ENCODE measurements around the gene SLC2A10. TPM values are rescaled to one million over a fixed set of nuclear protein-coding genes. Genes with fewer than 3 reads are reported as not detected.
"Not testable (repeated sequence)": the region's sequence is repeated elsewhere in the genome, so short reads cannot be mapped to it uniquely, and the experiment has no call there.

SLC2A10 gene
- total RNA-seq, 2 experiments from 2014 or later, result not detected

GRCh38 chr20:46674253-46675083 lies 35.0 kb upstream of the SLC2A10 start:
- CTCF ChIA-PET, result no interaction called here
- Mint-ChIP-seq H3K4me1 (no peaks in the 10 kb centered on the region), H3K9me3 (ENCODE audit: low read depth) (peaks cover 5% of the 10 kb centered on the region), H3K27me3 (peaks cover 3% of the 10 kb centered on the region), H3K36me3 (no peaks in the 10 kb centered on the region), H3K27ac (no peak overlapping the region), H3K4me3 (no peak overlapping the region)
- ATAC-seq (no peak), DNase-seq (peak; percentile 23)

GRCh38 chr20:46676649-46677316 lies 32.7 kb upstream of the SLC2A10 start:
- not testable (repeated sequence) for H3K9me3 Mint-ChIP-seq (ENCODE audit: low read depth); H3K36me3 Mint-ChIP-seq; ATAC-seq; H3K27me3 Mint-ChIP-seq; H3K27ac Mint-ChIP-seq; H3K4me3 Mint-ChIP-seq
- peak; percentile 9 for DNase-seq
- peaks cover 12% of the 10 kb centered on the region for H3K4me1 Mint-ChIP-seq
- CTCF ChIA-PET, result interaction anchor here (0.7 to 1.4 kb wide), 2 partner anchors 140 to 155 kb away, joined by 3 read pairs; no protein-coding TSS in a partner anchor

DNA sequence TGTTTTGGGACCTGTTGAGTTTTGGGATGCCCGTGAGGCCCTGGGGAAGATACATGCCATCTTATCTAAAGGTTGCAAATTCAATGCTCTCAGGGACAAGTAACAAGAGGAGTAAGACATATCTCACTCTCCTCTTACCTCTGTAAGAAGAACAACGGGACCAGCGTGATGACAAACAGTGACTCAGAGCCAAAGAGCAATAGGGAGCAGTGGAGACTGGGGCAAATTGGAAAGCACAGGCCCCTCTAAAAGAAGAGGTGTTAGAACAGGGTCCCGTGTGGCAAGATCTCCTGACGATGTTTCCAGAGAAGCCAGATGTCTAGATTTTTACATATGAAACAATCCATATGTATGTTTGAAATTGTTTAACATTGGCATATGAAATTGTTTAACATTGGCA lies 31.8 kb upstream of the SLC2A10 start:
- Mint-ChIP-seq H3K27me3 (peaks cover 3% of the 10 kb centered on the region), H3K4me1 (peaks cover 13% of the 10 kb centered on the region), H3K4me3 (no peak overlapping the region), H3K36me3 (no peaks in the 10 kb centered on the region), H3K27ac (no peak overlapping the region), H3K9me3 (ENCODE audit: low read depth) (no peaks in the 10 kb centered on the region)
- no peak for ATAC-seq
- CTCF ChIA-PET, result interaction anchor here (1.4 kb wide), 1 partner anchor 141 kb away, joined by 3 read pairs; no protein-coding TSS in a partner anchor
- peak; percentile 12 for DNase-seq

- peaks cover 16% of the 10 kb centered on the region for H3K4me1 Mint-ChIP-seq
- no peaks in the 10 kb centered on the region for H3K9me3 Mint-ChIP-seq (ENCODE audit: low read depth)
- peaks cover under 1% of the 10 kb centered on the region for H3K27me3 Mint-ChIP-seq
- H3K27ac Mint-ChIP-seq, result no peak overlapping the region
- no peak for ATAC-seq
- no peaks in the 10 kb centered on the region for H3K36me3 Mint-ChIP-seq
- DNase-seq, result peak; percentile 2
- H3K4me3 Mint-ChIP-seq, result no peak overlapping the region
- CTCF ChIA-PET, result interaction anchor here (0.9 to 6.2 kb wide), 2 partner anchors 117 to 134 kb away, joined by 3 to 65 read pairs; no protein-coding TSS in a partner anchor
Observed at GRCh38 chr20:46678516-46678915, 30.9 kb upstream of the SLC2A10 start.

DNA sequence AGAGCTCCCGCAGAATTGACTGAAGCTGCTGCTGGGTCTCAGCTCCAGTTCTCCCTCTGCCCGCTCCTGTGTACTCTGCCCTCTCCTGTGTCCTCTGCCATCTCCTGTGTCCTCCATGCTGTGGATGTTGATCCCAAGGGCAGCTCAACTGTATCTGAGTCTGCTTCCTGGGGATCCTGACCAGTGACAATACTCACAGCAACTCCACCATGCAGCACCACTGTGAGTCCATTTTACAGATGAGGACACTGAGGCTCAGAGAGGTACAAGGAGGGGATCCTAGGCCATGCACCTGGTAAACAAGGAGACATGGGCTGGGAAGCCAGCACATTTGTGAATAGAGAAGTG lies 28.8 kb upstream of the SLC2A10 start:
- Mint-ChIP-seq H3K4me3 (no peak overlapping the region), H3K27ac (no peak overlapping the region), H3K9me3 (ENCODE audit: low read depth) (no peaks in the 10 kb centered on the region), H3K36me3 (peaks cover 8% of the 10 kb centered on the region), H3K4me1 (peaks cover 27% of the 10 kb centered on the region), H3K27me3 (no peaks in the 10 kb centered on the region)
- no peak for ATAC-seq
- CTCF ChIA-PET, result interaction anchor here (0.8 to 6.2 kb wide), 18 partner anchors 8 to 258 kb away, joined by 3 to 65 read pairs (median 5); partner anchors contain the start of genes OCSTAMP, TP53RK and ZNF334
- no peak for DNase-seq

DNA sequence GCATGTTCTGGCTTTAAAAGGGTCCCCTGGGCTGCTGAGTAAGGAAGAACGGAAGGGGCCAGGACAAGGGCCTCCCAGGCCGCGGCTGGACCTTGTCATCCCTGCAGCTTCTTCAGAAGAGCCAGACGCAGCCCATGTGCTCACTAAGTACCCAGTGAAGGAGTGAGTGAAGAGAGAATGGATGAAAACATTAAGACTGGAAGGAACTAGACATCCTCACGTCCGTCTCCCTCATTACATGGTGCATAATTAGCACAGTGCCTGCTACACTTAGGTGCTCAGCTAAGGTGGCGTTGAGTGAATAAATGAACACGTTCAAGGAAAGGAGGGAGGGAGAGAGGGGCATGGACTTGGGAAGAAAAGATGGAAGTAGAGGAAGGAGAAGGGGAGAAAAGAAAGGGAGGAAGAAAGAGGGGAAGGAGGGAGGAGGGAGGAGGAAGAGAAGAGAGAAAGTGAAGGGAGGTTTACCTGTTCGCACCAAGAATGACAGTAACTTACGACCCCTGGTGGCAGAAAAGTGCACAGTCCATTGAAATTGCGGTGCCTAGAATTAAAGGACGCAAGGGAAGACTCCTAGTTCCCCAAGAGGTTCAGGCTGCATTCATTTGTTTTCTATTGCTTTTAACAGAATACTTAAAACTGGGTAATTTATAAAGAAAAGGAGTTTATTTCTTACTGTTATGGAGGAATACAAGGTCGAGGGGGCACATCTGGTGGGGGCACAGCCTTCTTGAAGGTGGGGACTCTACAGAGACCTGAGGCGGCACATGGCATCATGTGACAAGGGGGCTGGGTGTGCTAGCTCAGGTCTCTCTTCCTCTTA lies 28.2 kb upstream of the SLC2A10 start:
- H3K36me3 Mint-ChIP-seq, result peaks cover 14% of the 10 kb centered on the region
- CTCF ChIA-PET, result interaction anchor here (0.8 to 6.2 kb wide), 19 partner anchors 8 to 258 kb away, joined by 3 to 65 read pairs (median 5); partner anchors contain the start of genes OCSTAMP, TP53RK and ZNF334
- peak; percentile 81 for DNase-seq
- peak overlapping the region; percentile 45 for H3K27ac Mint-ChIP-seq
- H3K4me3 Mint-ChIP-seq, result no peak overlapping the region
- ATAC-seq, result peak; percentile 69
- peaks cover 32% of the 10 kb centered on the region for H3K4me1 Mint-ChIP-seq
- H3K9me3 Mint-ChIP-seq (ENCODE audit: low read depth), result no peaks in the 10 kb centered on the region
- H3K27me3 Mint-ChIP-seq, result no peaks in the 10 kb centered on the region

- no peak overlapping the region for H3K4me3 Mint-ChIP-seq
- no peak for ATAC-seq
- H3K9me3 Mint-ChIP-seq (ENCODE audit: low read depth), result no peaks in the 10 kb centered on the region
- CTCF ChIA-PET, result interaction anchor here (1.0 to 6.2 kb wide), 10 partner anchors 120 to 376 kb away, joined by 3 to 65 read pairs (median 6); partner anchors contain the start of genes OCSTAMP and ZNF334
- no peaks in the 10 kb centered on the region for H3K27me3 Mint-ChIP-seq
- peaks cover 41% of the 10 kb centered on the region for H3K4me1 Mint-ChIP-seq
- H3K27ac Mint-ChIP-seq, result no peak overlapping the region
- DNase-seq, result no peak
- H3K36me3 Mint-ChIP-seq, result peaks cover 20% of the 10 kb centered on the region
Observed at GRCh38 chr20:46682063-46682821, 27.2 kb upstream of the SLC2A10 start.

DNA sequence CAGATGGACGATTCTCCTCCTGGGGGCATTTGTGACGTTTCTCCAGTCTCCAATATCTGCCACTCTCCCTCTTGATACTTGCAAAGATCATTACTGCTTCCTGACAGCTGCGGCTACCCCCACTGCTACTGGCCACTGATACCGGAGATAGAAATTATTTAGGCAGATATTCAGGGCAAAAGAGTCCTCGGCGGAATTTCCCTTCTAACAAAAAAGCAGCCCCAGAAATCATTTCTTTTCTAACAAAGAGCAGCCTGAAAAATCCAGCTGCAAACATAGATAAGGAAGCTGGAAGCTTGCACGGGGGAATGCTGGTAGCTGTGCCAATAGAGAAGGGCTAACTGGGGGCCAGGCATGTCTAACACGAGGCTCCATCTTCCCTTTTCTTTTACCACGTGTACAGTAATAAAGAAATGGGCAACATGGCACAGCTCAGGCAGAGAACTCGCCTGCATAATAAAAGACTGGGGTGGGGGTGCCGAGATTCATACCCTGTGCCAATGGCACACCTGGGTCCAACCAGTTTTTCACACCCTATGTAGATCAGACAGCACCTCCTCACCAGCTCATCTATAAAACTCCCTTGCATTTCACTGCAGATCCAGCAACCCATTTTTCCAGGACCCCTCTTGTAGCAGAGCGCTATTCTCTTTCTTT lies 26.3 kb upstream of the SLC2A10 start:
- Mint-ChIP-seq H3K9me3 (ENCODE audit: low read depth) (no peaks in the 10 kb centered on the region), H3K4me1 (peaks cover 49% of the 10 kb centered on the region), H3K4me3 (no peak overlapping the region), H3K36me3 (peaks cover 20% of the 10 kb centered on the region), H3K27me3 (no peaks in the 10 kb centered on the region), H3K27ac (no peak overlapping the region)
- ATAC-seq (no peak), DNase-seq (no peak)
- CTCF ChIA-PET, result interaction anchor here (1.1 to 6.2 kb wide), 5 partner anchors 121 to 376 kb away, joined by 3 to 65 read pairs (median 6); no protein-coding TSS in a partner anchor

DNA sequence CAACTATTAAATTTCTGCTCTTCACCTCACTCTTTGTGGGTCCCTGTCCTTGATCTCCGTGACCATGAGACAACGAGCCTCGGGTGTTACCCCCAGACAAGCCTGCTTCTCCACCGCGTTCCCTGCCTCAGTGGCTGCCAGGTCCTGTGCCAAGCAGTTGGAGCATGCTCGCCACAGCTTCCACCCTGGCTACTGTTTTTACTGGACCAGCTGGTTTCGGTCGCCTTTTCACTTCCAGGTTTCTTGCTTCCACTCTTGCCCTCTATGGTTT lies 25.8 kb upstream of the SLC2A10 start:
- Mint-ChIP-seq H3K27ac (peak overlapping the region; percentile 39), H3K9me3 (ENCODE audit: low read depth) (no peaks in the 10 kb centered on the region), H3K4me3 (no peak overlapping the region), H3K36me3 (peaks cover 23% of the 10 kb centered on the region), H3K4me1 (peaks cover 53% of the 10 kb centered on the region), H3K27me3 (no peaks in the 10 kb centered on the region)
- CTCF ChIA-PET, result interaction anchor here (1.6 to 6.2 kb wide), 3 partner anchors 139 to 377 kb away, joined by 3 to 65 read pairs (median 4); no protein-coding TSS in a partner anchor
- ATAC-seq (no peak), DNase-seq (no peak)

DNA sequence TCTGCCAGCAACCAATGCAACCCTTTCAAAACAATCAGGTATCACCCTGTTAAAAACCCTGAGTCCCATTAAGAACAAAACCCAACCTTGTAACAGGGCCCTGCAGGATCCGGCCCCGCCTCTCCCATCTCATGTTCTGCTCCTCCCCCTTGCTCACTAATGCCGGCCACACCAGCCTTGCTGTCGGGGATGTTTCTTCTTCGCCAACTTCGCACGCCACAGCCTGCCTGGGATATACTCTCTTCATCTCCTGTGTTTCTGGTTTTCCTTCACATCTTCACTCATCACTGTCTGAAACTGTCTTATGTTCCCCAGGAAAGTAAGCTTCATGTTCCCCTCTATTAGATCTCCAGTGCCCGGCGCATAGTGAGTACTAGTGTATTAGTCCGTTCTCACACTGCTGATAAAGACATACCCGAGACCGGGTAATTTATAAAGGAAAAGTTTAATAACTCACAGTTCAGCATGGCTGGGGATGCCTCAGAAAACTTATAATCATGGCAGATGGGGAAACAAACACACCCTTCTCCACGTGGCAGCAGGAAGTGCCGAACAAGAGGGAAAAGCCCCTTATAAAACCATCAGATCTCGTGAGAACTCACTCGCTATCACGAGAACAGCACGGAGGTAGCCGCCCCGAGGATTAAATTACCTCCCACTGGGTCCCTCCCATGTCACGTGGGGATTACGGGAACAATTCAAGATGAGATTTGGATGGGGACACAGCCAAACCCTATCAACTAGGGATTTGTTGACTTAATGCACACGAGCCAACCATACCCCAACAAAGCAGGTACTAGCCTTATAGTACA lies 25.3 kb upstream of the SLC2A10 start:
- no peak for DNase-seq
- Mint-ChIP-seq H3K27ac (peak overlapping the region; percentile 39), H3K36me3 (peaks cover 23% of the 10 kb centered on the region), H3K9me3 (ENCODE audit: low read depth) (no peaks in the 10 kb centered on the region), H3K4me1 (peaks cover 53% of the 10 kb centered on the region), H3K4me3 (no peak overlapping the region), H3K27me3 (no peaks in the 10 kb centered on the region)
- CTCF ChIA-PET, result interaction anchor here (1.6 to 6.2 kb wide), 4 partner anchors 139 to 377 kb away, joined by 3 to 65 read pairs (median 4); no protein-coding TSS in a partner anchor
- no peak for ATAC-seq

Measured in activated CD8-positive, alpha-beta memory T cell treated with anti-CD3 and anti-CD28 coated beads, Interleukin-2, amount 10 ng/mL, durations not matched to agents 7 days and 5 days (primary cell).